DMS114 treated with DMSO at 0.1 percent for 48 hours (cell line): ENCODE measurements around the gene EEF1AKMT2.

Experiments
- DNase-seq: peaks from one replicate; lab custom pipeline; 2025; ENCODE audit not compliant: unreplicated experiment; lab: John Stamatoyannopoulos, UW

EEF1AKMT2 gene

GRCh38 chr10:124739119-124739921 is 52.4 kb downstream of the EEF1AKMT2 start:
- DNase-seq: no peak

DNA sequence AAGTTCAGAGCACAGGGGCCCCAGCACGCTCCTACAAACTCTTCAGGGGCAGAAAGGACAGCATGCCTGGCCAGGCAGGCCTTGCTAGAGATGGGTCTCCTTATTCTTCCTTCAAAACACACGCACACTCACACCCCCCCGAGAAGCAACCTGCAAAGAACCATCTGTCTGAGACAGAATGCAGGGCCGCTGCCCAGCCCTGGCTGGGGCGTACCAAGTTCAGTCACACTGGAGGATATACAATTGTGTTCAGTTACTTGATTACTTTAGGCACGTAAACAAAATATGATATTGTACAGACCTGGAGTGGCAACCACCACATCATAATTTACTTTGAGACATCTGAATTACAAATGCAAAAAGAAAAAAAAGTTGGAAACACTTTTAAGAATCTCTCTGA is 53.2 kb downstream of the EEF1AKMT2 start:
- DNase-seq: no peak

DNA sequence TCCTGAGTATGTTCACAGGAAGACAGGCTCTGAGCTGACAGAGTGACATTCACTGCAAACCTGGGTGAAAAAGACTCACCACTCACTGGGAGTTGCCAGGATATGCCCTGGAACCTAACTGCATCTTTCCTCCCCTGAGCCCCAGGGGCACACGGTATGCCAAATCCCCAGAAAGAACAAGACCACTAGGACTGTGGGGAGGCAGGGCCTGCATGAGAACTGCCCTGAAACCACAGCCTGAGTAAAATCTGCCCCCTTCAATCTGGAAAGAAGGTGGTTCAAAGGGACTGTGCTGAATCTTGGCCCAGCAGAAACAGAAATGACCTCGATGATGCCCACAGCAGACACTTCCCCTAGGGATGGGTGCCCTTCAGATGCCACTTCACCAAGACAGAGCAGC is 54.0 kb downstream of the EEF1AKMT2 start:
- DNase-seq: no peak

DNA sequence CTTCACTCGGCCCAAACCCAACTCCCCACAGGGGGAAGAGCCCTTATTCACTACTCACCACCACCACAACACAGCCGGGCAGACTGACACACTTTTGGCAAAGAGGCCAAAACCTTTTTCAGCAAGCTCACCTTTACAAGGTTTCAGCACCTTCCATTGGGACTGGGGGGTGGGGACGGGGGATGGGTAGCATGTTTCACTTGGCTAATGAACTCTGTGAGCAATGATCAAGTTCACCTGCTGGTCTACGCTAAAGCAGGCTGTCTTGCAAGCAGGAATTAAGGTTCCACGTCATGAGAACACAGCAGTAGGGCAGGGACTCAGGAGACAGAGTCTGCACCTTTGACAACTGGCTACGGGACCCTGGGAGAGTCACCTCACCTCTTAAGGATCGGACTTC is 54.5 kb downstream of the EEF1AKMT2 start:
- no peak for DNase-seq

DNA sequence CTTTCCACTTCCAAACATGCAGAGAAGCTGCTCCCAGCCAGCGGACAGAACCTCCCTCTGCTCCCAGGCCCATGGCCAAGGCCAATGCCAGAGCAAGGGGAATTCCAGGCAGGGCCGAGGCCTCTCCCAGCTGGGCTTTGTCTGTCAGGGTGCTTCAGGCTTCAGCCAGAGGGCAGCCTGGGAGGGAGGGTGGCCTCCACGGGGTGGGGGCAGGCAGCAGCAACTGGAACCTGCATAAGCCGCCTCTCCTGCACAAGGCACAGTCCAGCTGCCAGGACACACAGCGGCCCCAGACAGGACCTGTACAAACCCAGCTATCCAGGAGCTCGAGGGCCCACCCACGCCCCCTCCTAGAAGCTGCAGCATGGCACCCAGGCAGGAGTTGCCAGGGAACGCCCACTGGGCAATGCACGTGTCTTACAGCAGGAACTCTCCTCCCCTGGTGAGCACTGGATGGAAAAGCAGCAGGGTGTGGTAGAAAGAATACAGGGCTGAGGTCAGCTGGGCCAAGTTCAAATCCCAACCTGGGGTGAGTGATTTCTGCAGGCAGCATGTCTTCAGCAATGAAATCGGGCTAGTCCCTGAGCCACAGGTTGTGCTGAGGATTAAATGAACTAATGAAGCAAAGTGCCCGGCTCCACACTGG is 55.1 kb downstream of the EEF1AKMT2 start:
- DNase-seq: no peak

DNA sequence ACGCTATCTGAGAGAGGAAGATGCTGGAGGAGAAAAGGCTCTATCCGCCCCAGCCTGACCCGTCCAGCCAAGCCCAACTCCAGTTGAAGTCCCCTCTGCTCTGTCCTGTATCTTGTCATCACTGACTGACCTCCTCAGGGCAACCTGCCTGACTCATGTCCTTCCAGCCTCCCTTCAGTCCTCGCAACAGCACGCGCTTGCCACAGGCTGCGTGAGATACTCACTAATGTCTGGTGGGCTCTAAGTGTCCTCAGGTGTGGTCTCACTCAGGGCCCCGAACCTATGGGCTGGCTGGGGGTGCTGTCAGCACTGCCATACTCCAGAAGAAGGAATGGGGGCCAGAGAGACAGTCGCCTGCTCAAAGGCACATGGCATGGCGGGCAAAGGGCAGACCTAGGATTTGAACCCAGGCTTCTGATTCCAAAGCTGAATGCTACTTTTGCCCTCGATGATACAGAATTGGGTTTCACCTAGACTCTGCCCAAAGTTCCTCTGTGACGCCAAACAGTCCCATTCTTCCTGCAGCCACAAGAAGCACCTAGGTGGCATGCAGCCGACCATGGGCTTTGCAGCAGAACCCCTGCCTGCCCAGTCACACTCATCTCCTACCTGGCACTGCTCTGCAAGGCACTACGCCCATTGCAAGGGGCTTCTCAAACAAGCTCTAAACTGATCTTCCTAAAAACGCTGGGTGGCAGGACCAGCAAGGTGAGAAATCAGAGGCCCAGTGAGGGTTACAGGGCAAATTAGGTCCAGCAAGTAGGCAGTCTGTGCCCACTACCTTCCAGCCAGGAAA is 56.0 kb downstream of the EEF1AKMT2 start:
- no peak for DNase-seq

DNA sequence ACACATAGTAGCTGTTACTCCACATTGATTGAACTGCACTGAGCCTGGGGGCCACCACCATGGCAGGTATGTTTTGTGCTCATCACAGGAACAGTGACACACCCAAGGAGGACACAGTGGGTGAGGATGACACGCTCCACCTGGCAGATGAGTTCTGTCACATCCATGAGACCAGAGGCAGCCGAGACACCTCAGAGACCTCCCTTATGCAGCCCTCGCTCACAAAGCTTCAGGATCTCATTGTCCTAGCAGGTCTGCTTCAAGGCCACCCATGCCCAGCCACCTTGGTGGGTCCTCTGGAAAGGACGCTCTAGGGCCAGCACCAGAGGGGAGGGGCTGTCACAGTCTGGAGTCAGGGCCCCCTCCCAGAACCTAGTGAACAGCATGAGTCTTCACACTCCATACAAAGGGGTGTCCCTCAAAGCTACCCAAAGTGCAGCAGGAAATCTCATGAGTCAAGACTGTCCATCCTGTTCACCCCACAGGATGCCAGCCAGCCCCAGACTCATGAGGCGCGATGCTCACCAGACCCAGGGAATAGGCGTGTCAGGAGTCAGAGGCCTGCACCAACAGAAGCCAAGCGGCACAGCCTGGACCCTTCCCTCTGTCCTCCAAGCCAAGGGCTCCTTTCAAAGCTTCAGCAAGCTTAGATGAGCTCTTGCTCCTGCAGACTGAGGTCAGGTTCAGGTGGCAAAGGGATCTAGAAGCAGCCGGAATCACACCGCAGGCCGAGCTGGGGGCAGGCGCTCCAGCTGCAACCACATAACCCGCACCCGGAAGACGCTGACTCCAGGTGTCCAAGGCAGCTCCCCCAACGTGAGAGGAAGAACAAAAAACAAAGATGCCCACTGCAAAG is 57.1 kb downstream of the EEF1AKMT2 start:
- DNase-seq: no peak

DNA sequence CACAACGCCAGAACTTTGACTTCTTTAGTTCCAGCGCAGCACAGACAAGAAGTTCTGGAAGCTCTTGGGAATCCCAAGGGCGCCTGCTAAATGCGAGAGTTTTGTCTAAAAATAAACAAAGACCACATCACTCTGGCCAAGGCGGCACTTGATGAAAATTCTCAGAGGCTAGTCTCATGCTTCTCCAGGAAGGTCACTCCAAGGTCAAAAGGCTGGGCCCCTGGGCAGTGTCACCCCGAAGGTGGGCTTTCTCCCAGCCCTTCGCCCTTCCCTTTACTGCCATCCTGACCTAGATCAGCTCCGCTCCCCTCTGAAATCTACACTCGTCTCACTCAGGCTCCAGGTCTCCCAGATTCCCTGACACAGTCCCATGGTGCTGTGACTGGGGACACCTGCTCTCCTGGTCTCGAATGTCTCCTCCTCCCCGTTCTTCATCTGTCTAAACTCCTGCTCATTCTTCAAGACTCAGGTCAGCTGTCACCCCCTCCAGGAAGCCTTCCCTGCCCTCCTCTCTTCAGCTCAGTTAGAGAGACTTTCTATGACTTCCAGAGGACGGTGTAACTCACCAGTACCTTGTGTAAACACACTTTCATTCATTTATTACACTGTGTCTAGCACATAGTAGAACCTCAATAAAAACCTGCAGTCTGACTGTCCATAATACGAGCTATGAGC is 58.0 kb downstream of the EEF1AKMT2 start:
- no peak for DNase-seq

- DNase-seq: no peak
Observed at GRCh38 chr10:124732931-124733570, 58.6 kb downstream of the EEF1AKMT2 start.

- no peak for DNase-seq
Observed at GRCh38 chr10:124731551-124731950, 60.1 kb downstream of the EEF1AKMT2 start.

- DNase-seq: no peak
Observed at GRCh38 chr10:124730790-124731189, 60.9 kb downstream of the EEF1AKMT2 start.

GRCh38 chr10:124728830-124729661 is 62.6 kb downstream of the EEF1AKMT2 start:
- no peak for DNase-seq

GRCh38 chr10:124728071-124728829 is 63.4 kb downstream of the EEF1AKMT2 start:
- DNase-seq: no peak

- DNase-seq: no peak
Observed at GRCh38 chr10:124727361-124727960, 64.2 kb downstream of the EEF1AKMT2 start.

- DNase-seq: no peak
Observed at GRCh38 chr10:124725791-124726190, 65.9 kb downstream of the EEF1AKMT2 start.

DNA sequence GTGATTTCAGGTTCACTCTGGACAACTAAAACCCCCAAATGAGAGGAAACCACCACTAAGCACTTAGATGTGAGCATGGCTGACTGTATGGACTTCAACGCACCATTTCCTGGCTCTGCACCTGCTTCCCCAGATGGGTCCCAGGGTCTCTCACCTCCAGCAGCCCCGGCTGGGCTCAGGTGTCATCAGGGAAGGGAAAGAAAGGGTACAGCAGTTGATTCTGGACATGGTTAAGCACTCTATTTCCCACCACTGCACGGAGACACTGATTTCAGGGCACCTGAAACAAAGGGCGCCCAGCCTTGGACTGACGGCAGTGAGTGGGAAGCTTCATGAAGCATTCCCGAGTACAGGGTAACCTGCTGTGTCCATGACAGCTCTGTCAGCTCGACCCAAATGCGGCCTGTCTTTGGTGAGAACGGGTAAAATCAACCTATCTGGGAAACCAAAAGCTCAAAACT is 66.5 kb downstream of the EEF1AKMT2 start:
- no peak for DNase-seq

DNA sequence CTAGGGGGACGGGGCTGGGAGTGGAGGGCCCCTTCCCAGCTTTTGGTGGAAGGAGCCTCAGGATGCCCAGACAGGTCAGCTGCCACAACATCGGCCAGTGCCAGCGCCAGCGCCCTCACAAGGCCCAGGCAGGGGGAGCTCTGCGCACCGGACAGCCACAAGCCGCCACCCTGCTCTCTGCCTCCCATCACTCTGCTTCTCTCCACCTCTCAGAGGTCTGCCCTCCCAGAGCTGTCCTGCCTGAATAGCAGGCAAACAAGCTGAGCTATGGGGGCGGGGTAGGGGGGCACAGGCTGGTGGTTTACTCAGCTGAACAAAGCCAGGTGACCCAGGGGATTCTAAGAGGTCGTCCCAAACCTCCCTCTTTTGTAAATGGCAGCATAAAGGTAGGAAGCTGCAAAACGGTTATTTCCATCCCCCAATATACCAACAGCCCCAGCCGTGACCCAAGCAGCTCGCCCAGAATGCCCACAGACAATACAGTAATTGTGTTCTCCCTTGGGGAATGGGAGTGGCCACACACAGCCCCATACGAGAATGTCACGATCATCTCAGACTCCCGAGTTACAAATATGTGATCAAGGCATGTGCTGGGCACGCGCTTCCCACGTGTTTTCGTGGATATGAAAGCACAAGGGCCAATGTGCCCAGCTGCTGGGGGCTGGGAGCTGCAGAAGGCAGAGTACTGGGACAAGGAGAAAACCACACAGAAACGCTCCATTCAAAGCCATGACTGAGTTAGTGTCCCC is 67.2 kb downstream of the EEF1AKMT2 start:
- DNase-seq: no peak
